Effector memory CD8-positive, alpha-beta T cell (primary cell): ENCODE results near the gene EPM2A.

Experiments used
- ATAC-seq: fragments of 150-1000 bp; cut with Tn5 transposase; replicated peaks from 2 replicates; pipeline ENCODE4 v1.10.0; 2021; ENCODE audit warnings: mild to moderate bottlenecking, moderate library complexity
- DNase-seq, 3 experiments: peaks; one replicate each; pipeline ENCODE4 v3.0.0; 2021
- H3K27ac Mint-ChIP-seq, 2 donors: one replicate each; pipeline ENCODE4 v1.8.0; 2022; ENCODE audit warnings: mild to moderate bottlenecking in 2 of 2, mixed read lengths in 2 of 2, moderate library complexity in 2 of 2
- H3K27me3 Mint-ChIP-seq, 2 donors: one replicate each; pipeline ENCODE4 v1.8.0; 2022; ENCODE audit warnings: mixed read lengths in 2 of 2
- H3K36me3 Mint-ChIP-seq: one replicate; pipeline ENCODE4 v1.8.0; 2022; ENCODE audit warnings: mild to moderate bottlenecking, moderate library complexity, mixed read lengths; ENCODE audit not compliant: insufficient read depth
- H3K4me1 Mint-ChIP-seq, 2 donors: one replicate each; pipeline ENCODE4 v1.8.0; 2022; ENCODE audit warnings: low read depth in 2 of 2, mixed read lengths in 2 of 2
- H3K4me3 Mint-ChIP-seq, 2 donors: one replicate each; pipeline ENCODE4 v1.8.0; 2022; ENCODE audit warnings: mild to moderate bottlenecking in 2 of 2, mixed read lengths in 2 of 2, moderate library complexity in 2 of 2
- H3K9me3 Mint-ChIP-seq, 2 donors: one replicate each; pipeline ENCODE4 v1.8.0; 2022; ENCODE audit warnings: mixed read lengths in 2 of 2

EPM2A gene

GRCh38 chr6:145689529-145689928 lies 45.8 kb downstream of the EPM2A start:
- Mint-ChIP-seq H3K36me3 (no peaks in the 10 kb centered on the region), H3K4me3 (no peak overlapping the region), H3K9me3 (no peaks in the 10 kb centered on the region), H3K27me3 (no peaks in the 10 kb centered on the region), H3K4me1 (no peaks in the 10 kb centered on the region), H3K27ac (no peak overlapping the region)
- DNase-seq: no peak
- ATAC-seq: no peak

GRCh38 chr6:145688493-145688905 lies 46.8 kb downstream of the EPM2A start:
- Mint-ChIP-seq H3K4me3 (no peak overlapping the region), H3K27me3 (no peaks in the 10 kb centered on the region), H3K4me1 (no peaks in the 10 kb centered on the region), H3K9me3 (no peaks in the 10 kb centered on the region), H3K36me3 (no peaks in the 10 kb centered on the region), H3K27ac (no peak overlapping the region)
- ATAC-seq (no peak), DNase-seq (no peak)

GRCh38 chr6:145685932-145686331 lies 49.4 kb downstream of the EPM2A start:
- Mint-ChIP-seq H3K27ac (no peak overlapping the region), H3K4me3 (no peak overlapping the region), H3K4me1 (no peaks in the 10 kb centered on the region), H3K36me3 (no peaks in the 10 kb centered on the region), H3K27me3 (no peaks in the 10 kb centered on the region), H3K9me3 (no peaks in the 10 kb centered on the region)
- no peak for DNase-seq
- no peak for ATAC-seq

GRCh38 chr6:145681965-145682364 lies 53.4 kb downstream of the EPM2A start:
- Mint-ChIP-seq H3K27me3 (no peaks in the 10 kb centered on the region), H3K4me1 (no peaks in the 10 kb centered on the region), H3K4me3 (no peak overlapping the region), H3K9me3 (peaks cover 0 to 2% of the 10 kb centered on the region in 2 donors), H3K36me3 (no peaks in the 10 kb centered on the region), H3K27ac (no peak overlapping the region)
- no peak for DNase-seq
- ATAC-seq: no peak

- Mint-ChIP-seq H3K9me3 (peaks cover 0 to 2% of the 10 kb centered on the region in 2 donors), H3K4me3 (no peak overlapping the region), H3K27ac (no peak overlapping the region), H3K36me3 (no peaks in the 10 kb centered on the region), H3K4me1 (peaks cover 0 to 7% of the 10 kb centered on the region in 2 donors), H3K27me3 (no peaks in the 10 kb centered on the region)
- no peak for ATAC-seq
- no peak for DNase-seq
Observed at GRCh38 chr6:145673504-145673903, 61.8 kb downstream of the EPM2A start.

- Mint-ChIP-seq H3K9me3 (no peaks in the 10 kb centered on the region), H3K4me3 (no peak overlapping the region), H3K4me1 (peaks cover 0 to 7% of the 10 kb centered on the region in 2 donors), H3K27me3 (no peaks in the 10 kb centered on the region), H3K36me3 (no peaks in the 10 kb centered on the region), H3K27ac (no peak overlapping the region)
- no peak for ATAC-seq
- no peak for DNase-seq
Observed at GRCh38 chr6:145670311-145670710, 65.0 kb downstream of the EPM2A start.

- ATAC-seq (no peak), DNase-seq (no peak)
- no peaks in the 10 kb centered on the region for H3K9me3 Mint-ChIP-seq
- no peak overlapping the region for H3K27ac Mint-ChIP-seq
- H3K4me1 Mint-ChIP-seq: peaks cover 0 to 4% of the 10 kb centered on the region in 2 donors
- no peak overlapping the region for H3K4me3 Mint-ChIP-seq
- no peaks in the 10 kb centered on the region for H3K36me3 Mint-ChIP-seq
- no peaks in the 10 kb centered on the region for H3K27me3 Mint-ChIP-seq
Observed at GRCh38 chr6:145669627-145670034, 65.7 kb downstream of the EPM2A start.

GRCh38 chr6:145668844-145669243 lies 66.5 kb downstream of the EPM2A start:
- no peaks in the 10 kb centered on the region for H3K36me3 Mint-ChIP-seq
- DNase-seq (no peak), ATAC-seq (no peak)
- H3K27ac Mint-ChIP-seq: no peak overlapping the region
- H3K9me3 Mint-ChIP-seq: no peaks in the 10 kb centered on the region
- no peaks in the 10 kb centered on the region for H3K4me1 Mint-ChIP-seq
- H3K27me3 Mint-ChIP-seq: no peaks in the 10 kb centered on the region
- no peak overlapping the region for H3K4me3 Mint-ChIP-seq

- Mint-ChIP-seq H3K27ac (no peak overlapping the region), H3K27me3 (no peaks in the 10 kb centered on the region), H3K4me3 (no peak overlapping the region), H3K4me1 (peaks cover 0 to 6% of the 10 kb centered on the region in 2 donors), H3K9me3 (no peaks in the 10 kb centered on the region), H3K36me3 (no peaks in the 10 kb centered on the region)
- ATAC-seq: no peak
- DNase-seq: no peak
Observed at GRCh38 chr6:145660676-145661075, 74.6 kb downstream of the EPM2A start.

GRCh38 chr6:145656128-145656527 lies 79.2 kb downstream of the EPM2A start:
- no peak overlapping the region for H3K4me3 Mint-ChIP-seq
- no peaks in the 10 kb centered on the region for H3K27me3 Mint-ChIP-seq
- no peak overlapping the region for H3K27ac Mint-ChIP-seq
- no peaks in the 10 kb centered on the region for H3K4me1 Mint-ChIP-seq
- no peaks in the 10 kb centered on the region for H3K36me3 Mint-ChIP-seq
- DNase-seq (no peak), ATAC-seq (no peak)
- H3K9me3 Mint-ChIP-seq: no peaks in the 10 kb centered on the region

GRCh38 chr6:145652572-145652971 lies 82.7 kb downstream of the EPM2A start:
- no peaks in the 10 kb centered on the region for H3K4me1 Mint-ChIP-seq
- H3K27ac Mint-ChIP-seq: no peak overlapping the region
- H3K27me3 Mint-ChIP-seq: no peaks in the 10 kb centered on the region
- H3K36me3 Mint-ChIP-seq: no peaks in the 10 kb centered on the region
- H3K4me3 Mint-ChIP-seq: no peak overlapping the region
- DNase-seq (no peak), ATAC-seq (no peak)
- no peaks in the 10 kb centered on the region for H3K9me3 Mint-ChIP-seq

GRCh38 chr6:145651988-145652387 lies 83.3 kb downstream of the EPM2A start:
- DNase-seq (no peak), ATAC-seq (no peak)
- Mint-ChIP-seq H3K27me3 (no peaks in the 10 kb centered on the region), H3K27ac (no peak overlapping the region), H3K9me3 (no peaks in the 10 kb centered on the region), H3K4me3 (no peak overlapping the region), H3K4me1 (no peaks in the 10 kb centered on the region), H3K36me3 (no peaks in the 10 kb centered on the region)

- no peak for ATAC-seq
Observed at GRCh38 chr6:145648149-145648548, 87.2 kb downstream of the EPM2A start.

GRCh38 chr6:145647602-145648001 lies 87.7 kb downstream of the EPM2A start:
- DNase-seq: no peak
- no peaks in the 10 kb centered on the region for H3K4me1 Mint-ChIP-seq
- no peak for ATAC-seq
- H3K27ac Mint-ChIP-seq: no peak overlapping the region
- no peaks in the 10 kb centered on the region for H3K27me3 Mint-ChIP-seq
- H3K36me3 Mint-ChIP-seq: no peaks in the 10 kb centered on the region
- no peaks in the 10 kb centered on the region for H3K9me3 Mint-ChIP-seq
- no peak overlapping the region for H3K4me3 Mint-ChIP-seq

More at GRCh38 chr6:145648149-145648548, 87.2 kb downstream of the EPM2A start:
- no peaks in the 10 kb centered on the region for H3K27me3 Mint-ChIP-seq
- no peaks in the 10 kb centered on the region for H3K4me1 Mint-ChIP-seq
- no peaks in the 10 kb centered on the region for H3K9me3 Mint-ChIP-seq
- H3K27ac Mint-ChIP-seq: no peak overlapping the region
- no peaks in the 10 kb centered on the region for H3K36me3 Mint-ChIP-seq
- DNase-seq: no peak
- H3K4me3 Mint-ChIP-seq: no peak overlapping the region

GRCh38 chr6:145643760-145644159 lies 91.6 kb downstream of the EPM2A start:
- Mint-ChIP-seq H3K4me1 (no peaks in the 10 kb centered on the region), H3K4me3 (no peak overlapping the region), H3K9me3 (no peaks in the 10 kb centered on the region), H3K36me3 (no peaks in the 10 kb centered on the region), H3K27ac (no peak overlapping the region), H3K27me3 (no peaks in the 10 kb centered on the region)
- ATAC-seq (no peak), DNase-seq (no peak)
